GM23248 (cell line): Measurements from ENCODE around the gene MOXD1. TPM values are rescaled to one million over a fixed set of nuclear protein-coding genes. Genes with fewer than 3 reads are reported as not detected.

Experiments
- DNase-seq: peaks from one replicate; pipeline ENCODE4 v3.0.0-alpha.2; 2015
- H2AFZ ChIP-seq: fragments of 200-600 bp; sonication (generic); 2 replicates; pipeline ENCODE4 v1.6.1; 2016; ENCODE audit warnings: antibody characterized with exemption
- H3F3A ChIP-seq: fragments of 200-600 bp; sonication (generic); 2 replicates; pipeline ENCODE4 v1.6.1; 2016; ENCODE audit warnings: mild to moderate bottlenecking, antibody characterized with exemption, mixed run types; ENCODE audit not compliant: insufficient read depth
- H3K27ac ChIP-seq: fragments of 200-600 bp; sonication (generic); 2 replicates; pipeline ENCODE4 v1.5.1; 2016; ENCODE audit warnings: mild to moderate bottlenecking
- H3K27me3 ChIP-seq: fragments of 200-600 bp; sonication (generic); replicated peaks from 2 replicates; pipeline ENCODE4 v1.6.1; 2016; ENCODE audit warnings: mild to moderate bottlenecking; ENCODE audit not compliant: insufficient read depth
- H3K36me3 ChIP-seq: fragments of 200-600 bp; sonication (generic); 2 replicates; pipeline ENCODE4 v1.6.1; 2016; ENCODE audit warnings: low read depth, mild to moderate bottlenecking
- H3K4me1 ChIP-seq: fragments of 200-600 bp; sonication (generic); 2 replicates; pipeline ENCODE4 v1.6.1; 2016; ENCODE audit warnings: mild to moderate bottlenecking; ENCODE audit not compliant: insufficient read depth
- H3K4me2 ChIP-seq: fragments of 200-600 bp; sonication (generic); one replicate; pipeline ENCODE4 v1.6.1; 2016; ENCODE audit warnings: mild to moderate bottlenecking; ENCODE audit not compliant: unreplicated experiment
- H3K4me3 ChIP-seq: fragments of 200-600 bp; sonication (generic); 2 replicates; pipeline ENCODE4 v1.5.1; 2016; ENCODE audit warnings: mild to moderate bottlenecking
- H3K79me2 ChIP-seq: fragments of 200-600 bp; sonication (generic); 2 replicates; pipeline ENCODE4 v1.6.1; 2016; ENCODE audit warnings: mild to moderate bottlenecking; ENCODE audit not compliant: insufficient read depth
- H3K9ac ChIP-seq: fragments of 200-600 bp; sonication (generic); 2 replicates; pipeline ENCODE4 v1.6.1; 2016; ENCODE audit warnings: mild to moderate bottlenecking
- H3K9me2 ChIP-seq: fragments of 200-600 bp; sonication (generic); 2 replicates; pipeline ENCODE4 v1.6.1; 2016; ENCODE audit warnings: mixed run types, mild to moderate bottlenecking, moderate library complexity; ENCODE audit not compliant: insufficient read depth
- H3K9me3 ChIP-seq: fragments of 200-600 bp; sonication (generic); one replicate; pipeline ENCODE4 v1.6.1; 2017; ENCODE audit warnings: low read depth
- H4K20me1 ChIP-seq: fragments of 200-600 bp; sonication (generic); 2 replicates; pipeline ENCODE4 v1.6.0; 2016; ENCODE audit not compliant: insufficient read depth
- EZH2 ChIP-seq: fragments of 200-600 bp; sonication (generic); IDR thresholded peaks from 2 replicates; pipeline ENCODE4 v1.6.1; 2018; ENCODE audit warnings: antibody characterized with exemption, mild to moderate bottlenecking; ENCODE audit not compliant: insufficient read depth, poor library complexity, severe bottlenecking
- EZH2phosphoT487 ChIP-seq: fragments of 200-600 bp; sonication (generic); IDR thresholded peaks from 2 replicates; pipeline ENCODE4 v1.6.1; 2018; ENCODE audit warnings: antibody characterized with exemption, moderate library complexity, mild to moderate bottlenecking, low read depth; ENCODE audit not compliant: insufficient read depth
- WGBS, 2 experiments: methylation state at CpG; one replicate each; pipeline ENCODE4 v1.1.6; 2015 to 2017; ENCODE audit warnings: low lambda C conversion rate in 2 of 2, low coverage in 1 of 2; ENCODE audit errors: missing lambda C conversion rate in 2 of 2; 5-methylcytosine and 5-hydroxymethylcytosine counted together
- in situ Hi-C: fragments of 300-500 bp; cut with MboI; formaldehyde crosslinking; loops from 2 replicates; pipeline ENCODE4 v1.15.0; 2020
- polyA plus RNA-seq: library from polyadenylated mRNA; unstranded; fragments of >200 nt; fragmentation: Nextera tagmentation; extraction: Ambion mirVana; gene quantifications from 2 replicates; pipeline ENCODE4 v1.2.1, GENCODE V29; 2016
- total RNA-seq: library from RNA; depleted of rRNA; stranded (reverse); fragments of >200 nt; shearing (Covaris generic); gene quantifications from 2 replicates; pipeline ENCODE4 v1.2.3, GENCODE V29; 2014

MOXD1 gene
- total and polyA plus RNA-seq, 2 experiments from 2014 or later, result 528 to 557 TPM

DNA sequence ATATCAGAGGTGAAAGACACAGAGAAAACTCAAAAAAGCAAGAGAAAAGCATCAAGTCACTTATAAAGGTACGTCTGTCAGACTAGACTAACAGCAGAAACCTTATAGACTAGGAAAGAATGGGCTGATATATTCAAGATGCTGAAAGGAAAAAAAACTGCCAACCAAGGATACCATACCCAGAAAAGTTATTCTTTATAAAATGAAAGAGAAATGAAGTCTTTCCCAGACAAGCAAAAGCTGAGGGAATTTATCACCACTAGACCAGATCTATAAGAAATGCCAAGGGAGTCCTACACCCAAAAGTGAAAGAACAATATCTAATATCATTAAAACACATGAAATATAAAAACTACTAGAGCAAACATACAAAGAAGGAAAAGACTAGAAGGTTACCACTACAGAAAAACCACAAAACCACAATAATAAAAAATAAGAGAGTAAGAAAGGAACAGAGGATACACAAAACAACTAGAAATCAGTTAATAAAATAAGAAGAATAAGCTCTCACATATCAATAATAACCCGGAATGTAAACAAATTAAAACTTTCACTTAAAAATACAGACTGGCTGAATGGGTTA is 6.2 kb downstream of the MOXD1 start:
- Histone ChIP-seq H3K79me2 (peaks cover 91% of the 10 kb centered on the region), H3K4me1 (peaks cover 56% of the 10 kb centered on the region), H3K9me2 (no peaks in the 10 kb centered on the region), H3K4me3 (peak overlapping the region; percentile 98), H3F3A (peaks cover 81% of the 10 kb centered on the region), H3K9me3 (no peaks in the 10 kb centered on the region), H3K27ac (no peak overlapping the region), H3K9ac (no peak overlapping the region), H4K20me1 (no peaks in the 10 kb centered on the region), H3K36me3 (peaks cover 18% of the 10 kb centered on the region; the same call in 1 of the 2 replicates), H2AFZ (no peak overlapping the region), H3K27me3 (no peaks in the 10 kb centered on the region), H3K4me2 (no peak overlapping the region)
- in situ Hi-C loops, result no loop called here
- 94 to 96% methylated on average over 2 of the region's 2 CpGs for WGBS, 2 experiments
- no peak for DNase-seq
- TF ChIP-seq EZH2phosphoT487 (no peak), EZH2 (no peak)

DNA sequence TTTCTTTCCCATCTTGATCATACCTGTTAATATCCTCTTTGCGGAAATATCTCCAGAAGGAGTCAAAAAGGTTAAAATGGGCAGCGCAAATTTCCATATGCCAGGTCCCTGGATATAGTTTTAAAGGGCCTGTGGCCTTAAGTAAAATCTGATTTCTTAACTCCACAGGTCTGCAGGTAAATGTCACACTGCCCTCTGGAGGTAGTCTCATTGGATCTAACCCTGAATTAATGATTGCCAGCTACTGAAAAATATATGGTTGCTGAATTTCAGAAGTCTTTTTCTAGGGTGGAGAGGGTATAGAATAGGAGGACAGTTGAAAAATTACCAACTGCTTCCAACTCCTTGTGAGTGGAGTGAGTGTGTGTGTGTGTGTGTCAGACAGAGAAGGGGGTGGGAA is 8.5 kb downstream of the MOXD1 start:
- Histone ChIP-seq H3K36me3 (peaks cover 21% of the 10 kb centered on the region; the same call in 1 of the 2 replicates), H3K27ac (peak overlapping the region; percentile 87)

DNA sequence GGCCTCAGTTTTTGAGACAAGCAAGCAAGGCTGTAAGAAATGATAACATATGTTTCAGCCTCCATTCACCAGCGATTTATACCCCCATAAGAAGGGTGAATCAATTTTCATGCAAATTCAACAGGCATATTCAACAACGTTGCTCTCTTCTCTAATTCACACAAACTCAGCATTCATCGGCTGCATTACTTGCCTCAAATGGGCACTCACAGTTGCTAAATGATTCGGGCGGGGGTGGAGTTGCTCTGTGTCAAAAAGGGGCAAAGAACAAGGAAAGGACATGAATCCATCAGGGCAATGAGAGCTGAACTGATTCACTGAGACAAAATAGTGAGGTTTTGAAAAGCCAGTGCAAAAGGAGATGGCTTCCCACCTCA is 9.0 kb downstream of the MOXD1 start:
- in situ Hi-C loops, result no loop called here
- Histone ChIP-seq H3K9me3 (no peaks in the 10 kb centered on the region), H3K4me1 (peaks cover 59% of the 10 kb centered on the region), H3K9ac (peak overlapping the region; percentile 66), H4K20me1 (no peaks in the 10 kb centered on the region), H3K27ac (peak overlapping the region; percentile 87), H3K79me2 (peaks cover 91% of the 10 kb centered on the region), H3K9me2 (no peaks in the 10 kb centered on the region), H3K4me3 (peak overlapping the region; percentile 57), H3K4me2 (peak overlapping the region; percentile 81), H3F3A (peaks cover 80% of the 10 kb centered on the region), H3K27me3 (no peaks in the 10 kb centered on the region), H3K36me3 (peaks cover 21% of the 10 kb centered on the region; the same call in 1 of the 2 replicates), H2AFZ (peak overlapping the region; percentile 56)
- 26 to 34% methylated on average over 5 of the region's 5 CpGs for WGBS, 2 experiments
- TF ChIP-seq EZH2 (no peak), EZH2phosphoT487 (no peak)
- DNase-seq, result peak; percentile 30

More for the DNA sequence above, 8.5 kb downstream of the MOXD1 start:
- Histone ChIP-seq H3K9ac (peak overlapping the region; percentile 66), H2AFZ (no peak overlapping the region), H3K4me2 (peak overlapping the region; percentile 81), H3K9me2 (no peaks in the 10 kb centered on the region), H3K4me1 (peaks cover 62% of the 10 kb centered on the region), H3K9me3 (no peaks in the 10 kb centered on the region), H3K4me3 (peak overlapping the region; percentile 57; the same call in 1 of the 2 replicates), H3K27me3 (no peaks in the 10 kb centered on the region), H3F3A (peaks cover 86% of the 10 kb centered on the region), H3K79me2 (peaks cover 91% of the 10 kb centered on the region), H4K20me1 (no peaks in the 10 kb centered on the region)
- in situ Hi-C loops, result no loop called here
- WGBS, 2 experiments, result 89% methylated on average over 2 of the region's 2 CpGs
- DNase-seq, result no peak
- TF ChIP-seq EZH2phosphoT487, result no peak
- TF ChIP-seq EZH2, result no peak

DNA sequence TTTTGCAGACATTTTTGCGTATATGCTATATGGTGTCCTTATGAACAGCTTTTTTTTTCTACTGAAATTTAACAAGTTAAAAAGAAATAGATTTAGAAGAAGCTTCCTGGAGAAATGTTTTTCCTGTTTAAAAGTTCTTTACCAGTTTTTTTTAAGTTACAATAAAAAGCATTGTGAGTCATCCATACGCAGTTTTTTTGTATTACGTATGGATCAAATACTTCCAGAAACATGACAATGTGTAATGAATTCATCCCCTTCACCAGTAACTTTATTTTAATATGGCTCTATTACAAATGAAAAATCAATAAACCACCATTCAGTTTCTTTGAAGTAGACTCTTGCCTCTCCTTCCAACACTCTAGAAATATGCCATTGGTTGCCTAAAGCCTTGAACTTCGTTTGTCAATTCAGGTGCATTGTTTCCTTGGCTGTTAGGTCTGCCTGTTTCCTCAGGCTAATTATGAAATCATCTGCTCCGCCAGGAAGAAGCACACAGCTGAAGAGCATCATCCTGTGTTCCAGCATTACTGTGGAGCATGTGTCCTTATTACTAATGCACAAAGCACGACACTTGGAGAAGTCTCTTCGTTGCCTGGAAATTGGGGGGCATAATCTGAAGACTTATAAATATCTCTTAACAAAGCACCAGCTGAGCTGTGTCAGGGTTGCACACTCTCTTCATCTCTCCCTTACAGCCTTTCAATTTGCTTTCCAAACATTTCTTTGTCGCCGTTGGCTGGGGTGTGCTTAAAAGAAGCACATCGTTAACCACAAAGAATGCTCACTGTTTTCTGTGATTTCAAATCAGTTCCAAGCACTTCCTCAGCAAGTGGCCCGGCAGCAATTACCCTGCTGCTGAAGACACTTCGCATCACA is 9.6 kb downstream of the MOXD1 start:
- peaks cover 21% of the 10 kb centered on the region; the same call in 1 of the 2 replicates for H3K36me3 ChIP-seq
- WGBS, 2 experiments, result 9% methylated on average over 12 of the region's 12 CpGs
- H3K4me3 ChIP-seq, result peak overlapping the region; percentile 57
- peak overlapping the region; percentile 81 for H3K4me2 ChIP-seq
- H3K9me2 ChIP-seq, result no peaks in the 10 kb centered on the region
- no peaks in the 10 kb centered on the region for H4K20me1 ChIP-seq
- H3K4me1 ChIP-seq, result peaks cover 53% of the 10 kb centered on the region
- peak overlapping the region; percentile 87 for H3K27ac ChIP-seq
- TF ChIP-seq EZH2phosphoT487 (no peak), EZH2 (no peak)
- H3K9me3 ChIP-seq, result no peaks in the 10 kb centered on the region
- peak overlapping the region; percentile 56 for H2AFZ ChIP-seq
- in situ Hi-C loops, result no loop called here
- no peaks in the 10 kb centered on the region for H3K27me3 ChIP-seq
- H3K79me2 ChIP-seq, result peaks cover 91% of the 10 kb centered on the region
- peaks cover 75% of the 10 kb centered on the region for H3F3A ChIP-seq
- peak overlapping the region; percentile 66 for H3K9ac ChIP-seq
- DNase-seq, result peak; percentile 95
